Fibroblast of mammary gland (primary cell): ENCODE data around the gene TUB.

Source experiments
- DNase-seq: peaks from one replicate; pipeline ENCODE4 v3.0.0-alpha.2; 2010; ENCODE audit warnings: low read depth
- H3K4me3 ChIP-seq: 2 replicates; pipeline ENCODE4 v1.5.1; 2011; ENCODE audit warnings: low read depth, mild to moderate bottlenecking, low read length, moderate library complexity; ENCODE audit not compliant: control insufficient read depth
- CTCF ChIP-seq: conservative IDR thresholded peaks from 2 replicates; pipeline ENCODE4 v1.5.1; 2011; ENCODE audit warnings: low read depth, low read length, inconsistent platforms; ENCODE audit not compliant: control insufficient read depth, insufficient read depth

Gene TUB

DNA sequence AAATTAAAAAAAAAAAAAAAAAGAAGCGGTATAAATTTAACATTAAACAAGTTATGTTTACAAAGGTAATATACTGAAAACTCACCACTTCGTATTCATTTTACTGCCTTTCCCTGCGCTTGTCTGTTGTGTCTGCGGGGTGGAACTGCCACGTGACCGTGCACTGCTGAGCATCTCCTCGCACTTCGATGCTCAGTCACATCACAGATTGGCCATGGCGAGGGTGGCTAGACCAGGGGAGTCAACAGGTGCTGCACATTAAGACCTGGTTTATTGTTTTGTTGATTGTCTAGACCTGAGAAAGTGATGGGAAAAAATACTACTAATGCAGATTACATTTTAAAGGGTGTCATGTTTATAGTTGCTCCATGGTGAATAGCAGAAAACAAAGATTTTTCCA lies 22.8 kb upstream of the TUB start:
- no peak for TF ChIP-seq CTCF
- H3K4me3 ChIP-seq, result no peak overlapping the region
- DNase-seq, result no peak

GRCh38 chr11:8059030-8059429 lies 22.0 kb upstream of the TUB start:
- no peak overlapping the region for H3K4me3 ChIP-seq
- no peak for DNase-seq
- TF ChIP-seq CTCF, result no peak

DNA sequence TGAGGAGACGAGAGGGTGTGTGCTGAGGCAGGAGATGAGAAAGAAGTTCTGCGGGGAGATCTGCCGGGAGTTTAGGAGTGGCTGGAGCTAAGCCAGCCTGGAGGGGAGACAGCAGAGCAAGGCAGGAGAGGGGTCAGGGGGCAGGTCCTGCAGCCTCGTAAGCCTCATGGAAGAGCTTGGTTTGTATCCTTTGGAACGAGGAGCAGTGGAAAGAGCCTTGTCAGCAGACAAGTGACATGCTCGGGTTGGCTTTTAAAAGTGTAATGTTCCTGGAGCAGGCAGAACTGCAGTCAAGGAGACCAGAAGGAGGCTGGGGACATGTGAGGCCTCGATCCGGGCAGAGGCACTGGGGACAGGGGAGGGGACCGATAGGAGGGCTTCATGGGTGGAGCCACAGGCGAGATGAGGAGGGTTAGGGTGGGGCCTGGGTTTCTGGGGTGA lies 21.4 kb upstream of the TUB start:
- no peak overlapping the region for H3K4me3 ChIP-seq
- no peak for DNase-seq
- no peak for TF ChIP-seq CTCF

GRCh38 chr11:8060146-8060719 lies 20.8 kb upstream of the TUB start:
- no peak for TF ChIP-seq CTCF
- no peak for DNase-seq
- no peak overlapping the region for H3K4me3 ChIP-seq

- no peak overlapping the region for H3K4me3 ChIP-seq
- peak; percentile 97 for DNase-seq
- no peak for TF ChIP-seq CTCF
These were observed 20.0 kb upstream of the TUB start for GRCh38 chr11:8060801-8061554.

DNA sequence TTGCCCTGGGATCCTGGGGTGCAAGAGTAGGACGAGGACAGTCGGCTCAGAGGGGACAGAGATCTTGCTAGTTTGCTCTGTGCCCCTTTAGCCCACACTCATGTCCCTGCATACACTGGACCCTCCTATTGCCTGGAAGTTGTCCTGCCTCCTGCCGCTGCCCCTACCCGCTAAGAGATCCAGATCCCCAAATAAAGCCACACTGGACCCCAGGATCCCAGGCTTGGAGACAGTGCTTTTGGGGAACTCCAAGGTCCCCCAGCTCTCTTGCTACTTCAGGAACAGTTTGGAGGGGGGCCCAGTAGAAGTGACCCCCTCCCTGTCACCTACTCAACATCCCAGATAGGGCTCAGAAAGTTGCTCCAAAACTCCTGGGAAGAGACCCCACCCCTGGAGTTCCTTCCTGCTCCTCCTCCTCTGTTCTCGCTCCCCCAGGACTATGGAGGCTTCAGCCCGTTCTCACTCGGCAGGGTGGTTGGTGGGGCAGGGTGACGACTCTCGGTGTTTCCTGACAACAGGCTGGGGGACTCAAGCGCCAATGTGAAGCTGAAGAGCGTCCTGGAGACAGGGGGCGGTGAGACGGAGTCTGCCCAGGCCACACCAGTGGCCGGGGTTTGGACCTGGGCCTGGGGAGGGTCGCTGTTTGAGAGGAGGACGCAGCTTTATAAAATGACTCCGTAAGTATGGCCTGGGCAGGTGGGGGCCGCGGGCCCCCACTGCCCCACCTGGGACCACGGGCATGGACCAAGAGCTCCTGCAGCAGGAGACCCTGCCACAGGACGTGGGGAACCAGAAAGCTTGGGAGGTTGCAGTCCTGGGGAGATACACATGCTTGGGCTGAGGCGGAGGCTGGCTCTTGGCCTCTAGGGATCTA lies 19.2 kb upstream of the TUB start:
- no peak for DNase-seq
- H3K4me3 ChIP-seq, result no peak overlapping the region
- no peak for TF ChIP-seq CTCF
